Tibial nerve (tissue), 4 donors: ENCODE data around the gene ZNF175.

Experiments
- CTCF ChIP-seq, 5 experiments: fragments of 200-600 bp in 3 of 5; fragments of 450-650 bp in 2 of 5; sonication (generic) in 3 of 5; IDR thresholded peaks; one replicate each; pipeline ENCODE4 v1.5.1; 2016 to 2019; ENCODE audit warnings: antibody characterized with exemption in 5 of 5, mild to moderate bottlenecking in 3 of 5, moderate library complexity in 2 of 5
- EP300 ChIP-seq, 2 donors: sonication (generic); formaldehyde crosslinking; IDR thresholded peaks; one replicate each; pipeline ENCODE4 v1.6.1; 2017; ENCODE audit warnings: antibody characterized with exemption in 2 of 2, mild to moderate bottlenecking in 1 of 2
- POLR2A ChIP-seq, 2 donors: fragments of 450-650 bp; IDR thresholded peaks; one replicate each; pipeline ENCODE4 v1.6.1; 2017; ENCODE audit warnings: antibody characterized with exemption in 2 of 2, mild to moderate bottlenecking in 2 of 2, moderate library complexity in 2 of 2

GRCh38 chr19:51566489-51567100, 4.5 kb upstream of the ZNF175 start:
- TF ChIP-seq CTCF (IDR thresholded peaks at IDR 0.05) (no peak), EP300 (IDR thresholded peaks at IDR 0.05) (no peak), POLR2A (IDR thresholded peaks at IDR 0.05) (no peak)
